Body of pancreas (tissue), 4 donors: ENCODE results near the gene FUBP1.

ENCODE experiments used
- POLR2A ChIP-seq, 3 donors: fragments of 450-650 bp; IDR thresholded peaks; one replicate each; pipeline ENCODE4 v1.6.1; 2016; ENCODE audit warnings: antibody characterized with exemption in 3 of 3, mild to moderate bottlenecking in 2 of 3
- TF ChIP-seq, protein P1 (sequence below), 7 experiments: fragments of 450-650 bp in 4 of 7; fragments of 200-600 bp in 3 of 7; sonication (generic) in 3 of 7; IDR thresholded peaks; one replicate each; pipeline ENCODE4 v1.5.1; 2016 to 2019; ENCODE audit warnings: antibody characterized with exemption in 7 of 7

DNA sequence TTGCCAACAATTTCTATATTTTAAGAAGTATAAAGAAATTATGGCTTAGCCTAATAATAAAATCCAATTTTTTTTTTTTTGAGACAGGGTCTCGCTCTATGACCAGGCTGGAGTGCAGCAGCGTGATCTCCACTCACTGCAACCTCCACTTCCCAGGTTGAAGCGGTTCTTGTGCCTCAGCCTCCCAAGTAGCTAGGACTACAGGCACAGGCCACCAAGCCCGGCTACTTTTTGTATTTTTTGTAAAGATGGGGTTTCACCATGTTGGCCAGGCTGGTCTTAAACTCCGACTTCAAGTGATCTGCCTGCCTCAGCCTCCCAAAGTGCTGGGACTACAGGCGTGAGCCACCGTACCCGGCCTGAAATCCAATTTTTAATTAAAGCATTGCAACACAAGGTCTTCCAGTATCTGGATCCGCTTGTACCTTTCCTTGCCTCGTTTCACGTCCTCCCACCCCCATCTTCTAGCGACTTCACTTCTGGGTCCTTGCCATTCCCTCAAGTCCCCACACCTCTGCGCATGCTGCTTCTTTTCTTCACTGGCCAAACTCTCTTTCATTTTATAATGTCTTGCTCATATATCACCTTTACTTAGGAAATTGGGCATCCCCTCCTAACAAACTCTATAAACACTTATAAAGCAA is 2.3 kb downstream of the FUBP1 start:
- no peak for TF ChIP-seq POLR2A (IDR thresholded peaks at IDR 0.05)
- TF ChIP-seq, protein P1, sequence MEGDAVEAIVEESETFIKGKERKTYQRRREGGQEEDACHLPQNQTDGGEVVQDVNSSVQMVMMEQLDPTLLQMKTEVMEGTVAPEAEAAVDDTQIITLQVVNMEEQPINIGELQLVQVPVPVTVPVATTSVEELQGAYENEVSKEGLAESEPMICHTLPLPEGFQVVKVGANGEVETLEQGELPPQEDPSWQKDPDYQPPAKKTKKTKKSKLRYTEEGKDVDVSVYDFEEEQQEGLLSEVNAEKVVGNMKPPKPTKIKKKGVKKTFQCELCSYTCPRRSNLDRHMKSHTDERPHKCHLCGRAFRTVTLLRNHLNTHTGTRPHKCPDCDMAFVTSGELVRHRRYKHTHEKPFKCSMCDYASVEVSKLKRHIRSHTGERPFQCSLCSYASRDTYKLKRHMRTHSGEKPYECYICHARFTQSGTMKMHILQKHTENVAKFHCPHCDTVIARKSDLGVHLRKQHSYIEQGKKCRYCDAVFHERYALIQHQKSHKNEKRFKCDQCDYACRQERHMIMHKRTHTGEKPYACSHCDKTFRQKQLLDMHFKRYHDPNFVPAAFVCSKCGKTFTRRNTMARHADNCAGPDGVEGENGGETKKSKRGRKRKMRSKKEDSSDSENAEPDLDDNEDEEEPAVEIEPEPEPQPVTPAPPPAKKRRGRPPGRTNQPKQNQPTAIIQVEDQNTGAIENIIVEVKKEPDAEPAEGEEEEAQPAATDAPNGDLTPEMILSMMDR (IDR thresholded peaks at IDR 0.05): no peak
